ENCODE results near the gene ZNRF1. TPM values are rescaled to one million over a fixed set of nuclear protein-coding genes. Genes with fewer than 3 reads are reported as not detected.

Gene ZNRF1
- total RNA-seq, 1 experiment from 2014 or later = 10.5 TPM

DNA sequence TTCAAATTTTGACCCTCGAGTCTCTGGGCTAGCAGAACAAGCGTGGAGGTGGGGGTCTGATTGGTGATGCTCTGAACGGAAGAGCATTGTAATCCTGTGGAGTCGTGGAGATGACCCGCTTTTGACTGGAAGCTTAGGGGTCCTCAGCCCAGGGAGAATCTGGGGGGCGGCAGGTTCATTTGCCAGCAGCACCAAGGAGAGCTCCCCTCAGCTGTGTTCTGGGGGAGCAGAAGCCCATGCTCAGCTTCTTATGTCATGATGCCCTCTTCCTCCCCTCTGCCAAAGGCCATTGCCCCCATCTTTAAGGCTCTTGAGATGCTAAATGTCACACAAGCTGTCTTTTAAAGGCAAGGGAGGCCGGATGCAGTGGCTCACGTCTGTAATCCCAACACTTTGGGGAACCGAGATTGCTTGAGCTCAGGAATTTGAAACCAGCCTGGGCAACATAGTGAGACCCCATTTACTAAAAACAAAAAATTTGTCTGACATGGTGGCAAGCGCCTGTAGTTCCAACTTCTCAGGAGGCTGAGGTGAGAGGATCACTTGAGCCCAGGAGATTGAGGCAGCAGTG, 98.5 kb downstream of the ZNRF1 start:
- intact Hi-C loops (cut with micrococcal nuclease) = no loop called here
- no peaks in the 10 kb centered on the region for H3K27me3 Mint-ChIP-seq (ENCODE audit: insufficient read depth, unreplicated experiment)
- ChIA-PET POLR2A (interaction anchor here (0.8 kb wide), 1 partner anchor 12 kb away, joined by 4 read pairs; no protein-coding TSS in a partner anchor), CTCF (interaction anchor here (0.5 to 2.5 kb wide), 2 partner anchors 13 to 104 kb away, joined by 3 to 13 read pairs; no protein-coding TSS in a partner anchor)
- BruUV-seq (replicated peaks) = no TSS peak
- peaks cover 5% of the 10 kb centered on the region for H3K36me3 Mint-ChIP-seq (ENCODE audit: insufficient read depth, unreplicated experiment)
- H3K4me1 Mint-ChIP-seq (ENCODE audit: insufficient read depth, unreplicated experiment) = no peaks in the 10 kb centered on the region
- no peak overlapping the region for H3K27ac Mint-ChIP-seq (ENCODE audit: low read depth, unreplicated experiment)
- TF ChIP-seq, protein P1, sequence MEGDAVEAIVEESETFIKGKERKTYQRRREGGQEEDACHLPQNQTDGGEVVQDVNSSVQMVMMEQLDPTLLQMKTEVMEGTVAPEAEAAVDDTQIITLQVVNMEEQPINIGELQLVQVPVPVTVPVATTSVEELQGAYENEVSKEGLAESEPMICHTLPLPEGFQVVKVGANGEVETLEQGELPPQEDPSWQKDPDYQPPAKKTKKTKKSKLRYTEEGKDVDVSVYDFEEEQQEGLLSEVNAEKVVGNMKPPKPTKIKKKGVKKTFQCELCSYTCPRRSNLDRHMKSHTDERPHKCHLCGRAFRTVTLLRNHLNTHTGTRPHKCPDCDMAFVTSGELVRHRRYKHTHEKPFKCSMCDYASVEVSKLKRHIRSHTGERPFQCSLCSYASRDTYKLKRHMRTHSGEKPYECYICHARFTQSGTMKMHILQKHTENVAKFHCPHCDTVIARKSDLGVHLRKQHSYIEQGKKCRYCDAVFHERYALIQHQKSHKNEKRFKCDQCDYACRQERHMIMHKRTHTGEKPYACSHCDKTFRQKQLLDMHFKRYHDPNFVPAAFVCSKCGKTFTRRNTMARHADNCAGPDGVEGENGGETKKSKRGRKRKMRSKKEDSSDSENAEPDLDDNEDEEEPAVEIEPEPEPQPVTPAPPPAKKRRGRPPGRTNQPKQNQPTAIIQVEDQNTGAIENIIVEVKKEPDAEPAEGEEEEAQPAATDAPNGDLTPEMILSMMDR (IDR thresholded peaks at IDR 0.05; ENCODE audit: unreplicated experiment) = no peak
- no peak overlapping the region for H3K4me3 Mint-ChIP-seq (ENCODE audit: unreplicated experiment)
- H3K9me3 Mint-ChIP-seq (ENCODE audit: unreplicated experiment) = no peaks in the 10 kb centered on the region
- DNase-seq (ENCODE audit: unreplicated experiment) = no peak

GRCh38 chr16:75097941-75098901, 99.4 kb downstream of the ZNRF1 start:
- Mint-ChIP-seq H3K4me3 (ENCODE audit: unreplicated experiment) (no peak overlapping the region), H3K27me3 (ENCODE audit: insufficient read depth, unreplicated experiment) (no peaks in the 10 kb centered on the region), H3K4me1 (ENCODE audit: insufficient read depth, unreplicated experiment) (no peaks in the 10 kb centered on the region), H3K36me3 (ENCODE audit: insufficient read depth, unreplicated experiment) (peaks cover 5% of the 10 kb centered on the region), H3K9me3 (ENCODE audit: unreplicated experiment) (no peaks in the 10 kb centered on the region), H3K27ac (ENCODE audit: low read depth, unreplicated experiment) (no peak overlapping the region)
- no peak for DNase-seq (ENCODE audit: unreplicated experiment)
- TF ChIP-seq, protein P1 (IDR thresholded peaks at IDR 0.05; ENCODE audit: unreplicated experiment) = no peak
- intact Hi-C loops (cut with micrococcal nuclease) = no loop called here
- POLR2A ChIA-PET = no interaction called here
- CTCF ChIA-PET = interaction anchor here (0.6 to 2.5 kb wide), 2 partner anchors 12 to 447 kb away, joined by 3 to 13 read pairs; no protein-coding TSS in a partner anchor
- no TSS peak for BruUV-seq (replicated peaks)

GRCh38 chr16:75099075-75099667, 100.3 kb downstream of the ZNRF1 start:
- Mint-ChIP-seq H3K36me3 (ENCODE audit: insufficient read depth, unreplicated experiment) (peaks cover 5% of the 10 kb centered on the region), H3K9me3 (ENCODE audit: unreplicated experiment) (peaks cover 4% of the 10 kb centered on the region), H3K4me3 (ENCODE audit: unreplicated experiment) (no peak overlapping the region), H3K4me1 (ENCODE audit: insufficient read depth, unreplicated experiment) (no peaks in the 10 kb centered on the region), H3K27ac (ENCODE audit: low read depth, unreplicated experiment) (no peak overlapping the region), H3K27me3 (ENCODE audit: insufficient read depth, unreplicated experiment) (no peaks in the 10 kb centered on the region)
- DNase-seq (ENCODE audit: unreplicated experiment) = no peak
- intact Hi-C loops (cut with micrococcal nuclease) = no loop called here
- ChIA-PET POLR2A (interaction anchor here (1.1 kb wide), 1 partner anchor 99 kb away, joined by 3 read pairs; no protein-coding TSS in a partner anchor), CTCF (no interaction called here)
- TF ChIP-seq, protein P1 (IDR thresholded peaks at IDR 0.05; ENCODE audit: unreplicated experiment) = no peak
- BruUV-seq (replicated peaks) = no TSS peak

All from MCF 10A (cell line).